RWPE1 (cell line): ENCODE measurements around the gene SHISA4.
A peak's percentile ranks its signal among the peaks of the same experiment; 100 is the strongest.
"Not testable (repeated sequence)": the region's sequence is repeated elsewhere in the genome, so short reads cannot be mapped to it uniquely, and the experiment has no call there.

ENCODE experiments used
- CTCF ChIA-PET: fragments of 350-600 bp; sonication (Branson Sonifier 250); formaldehyde crosslinking; extraction: SDS; loops from one replicate; lab custom pipeline; 2021; lab: Yijun Ruan, JAX
- POLR2A ChIA-PET: fragments of 400-600 bp; formaldehyde crosslinking; extraction: SDS; loops from one replicate; lab custom pipeline; 2020; ENCODE audit warnings: antibody characterized with exemption; ENCODE audit not compliant: low non-redundant PET; lab: Yijun Ruan, JAX
- DNase-seq: peaks from one replicate; pipeline ENCODE4 v3.0.0; 2012; ENCODE audit warnings: low spot score
- H3K27ac ChIP-seq: fragments of 450-650 bp; 2 replicates; pipeline ENCODE4 v1.5.1; 2017
- TF ChIP-seq, protein P1 (sequence below): fragments of 450-650 bp; conservative IDR thresholded peaks from 2 replicates; pipeline ENCODE4 v1.5.1; 2017; ENCODE audit warnings: low read depth, mild to moderate bottlenecking

The SHISA4 gene, protein sequence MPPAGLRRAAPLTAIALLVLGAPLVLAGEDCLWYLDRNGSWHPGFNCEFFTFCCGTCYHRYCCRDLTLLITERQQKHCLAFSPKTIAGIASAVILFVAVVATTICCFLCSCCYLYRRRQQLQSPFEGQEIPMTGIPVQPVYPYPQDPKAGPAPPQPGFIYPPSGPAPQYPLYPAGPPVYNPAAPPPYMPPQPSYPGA

DNA sequence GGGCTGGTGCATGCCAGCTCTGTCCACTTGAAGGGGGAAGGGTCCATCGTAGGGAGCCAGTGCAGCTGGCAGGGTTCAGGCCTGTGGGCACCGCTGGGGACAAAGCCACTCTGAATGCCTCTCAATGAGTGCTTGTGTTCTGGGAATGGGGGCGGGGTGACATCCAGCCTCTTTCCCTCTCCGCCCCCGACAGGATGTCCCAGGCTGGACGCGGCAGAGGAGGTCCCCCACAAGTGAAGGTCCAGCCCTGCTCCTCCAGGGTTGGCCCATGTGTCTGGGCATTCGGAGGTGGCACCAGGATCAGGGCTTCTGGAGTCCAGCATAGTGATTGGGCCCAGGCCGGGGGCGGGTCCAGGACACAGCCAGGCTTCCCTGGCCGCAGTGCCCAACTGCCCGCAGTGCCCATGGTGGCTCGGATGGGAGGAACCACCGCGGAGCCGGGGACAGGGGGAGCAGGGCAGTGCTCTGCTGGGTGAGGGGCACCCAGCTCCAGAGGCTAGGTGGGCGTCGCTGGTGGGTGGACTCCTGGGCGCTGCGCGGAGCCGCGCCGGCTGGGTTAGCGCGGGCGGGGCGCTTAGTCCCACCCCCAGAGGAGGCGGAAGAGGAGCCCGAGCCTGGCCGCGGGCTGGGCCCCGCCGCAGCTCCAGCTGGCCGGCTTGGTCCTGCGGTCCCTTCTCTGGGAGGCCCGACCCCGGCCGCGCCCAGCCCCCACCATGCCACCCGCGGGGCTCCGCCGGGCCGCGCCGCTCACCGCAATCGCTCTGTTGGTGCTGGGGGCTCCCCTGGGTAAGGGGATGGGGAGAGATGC, at the start of gene SHISA4:
Gene SHISA4 (plus strand): TSS at position 617 of the 808 bp plus-strand sequence. CDS start 97 bp downstream, at position 714.
- ChIA-PET CTCF (interaction anchor here (1.0 kb wide), 2 partner anchors 11 to 15 kb away, joined by 4 to 7 read pairs; no protein-coding TSS in a partner anchor), POLR2A (interaction anchor here (0.6 kb wide), 1 partner anchor 45 kb away, joined by 8 read pairs; no protein-coding TSS in a partner anchor)
- peak within 1 kb of the TSS; percentile 1; the same call in 1 of the 2 replicates for H3K27ac ChIP-seq
- DNase-seq: no peak
- TF ChIP-seq, protein P1, sequence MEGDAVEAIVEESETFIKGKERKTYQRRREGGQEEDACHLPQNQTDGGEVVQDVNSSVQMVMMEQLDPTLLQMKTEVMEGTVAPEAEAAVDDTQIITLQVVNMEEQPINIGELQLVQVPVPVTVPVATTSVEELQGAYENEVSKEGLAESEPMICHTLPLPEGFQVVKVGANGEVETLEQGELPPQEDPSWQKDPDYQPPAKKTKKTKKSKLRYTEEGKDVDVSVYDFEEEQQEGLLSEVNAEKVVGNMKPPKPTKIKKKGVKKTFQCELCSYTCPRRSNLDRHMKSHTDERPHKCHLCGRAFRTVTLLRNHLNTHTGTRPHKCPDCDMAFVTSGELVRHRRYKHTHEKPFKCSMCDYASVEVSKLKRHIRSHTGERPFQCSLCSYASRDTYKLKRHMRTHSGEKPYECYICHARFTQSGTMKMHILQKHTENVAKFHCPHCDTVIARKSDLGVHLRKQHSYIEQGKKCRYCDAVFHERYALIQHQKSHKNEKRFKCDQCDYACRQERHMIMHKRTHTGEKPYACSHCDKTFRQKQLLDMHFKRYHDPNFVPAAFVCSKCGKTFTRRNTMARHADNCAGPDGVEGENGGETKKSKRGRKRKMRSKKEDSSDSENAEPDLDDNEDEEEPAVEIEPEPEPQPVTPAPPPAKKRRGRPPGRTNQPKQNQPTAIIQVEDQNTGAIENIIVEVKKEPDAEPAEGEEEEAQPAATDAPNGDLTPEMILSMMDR: no peak

DNA sequence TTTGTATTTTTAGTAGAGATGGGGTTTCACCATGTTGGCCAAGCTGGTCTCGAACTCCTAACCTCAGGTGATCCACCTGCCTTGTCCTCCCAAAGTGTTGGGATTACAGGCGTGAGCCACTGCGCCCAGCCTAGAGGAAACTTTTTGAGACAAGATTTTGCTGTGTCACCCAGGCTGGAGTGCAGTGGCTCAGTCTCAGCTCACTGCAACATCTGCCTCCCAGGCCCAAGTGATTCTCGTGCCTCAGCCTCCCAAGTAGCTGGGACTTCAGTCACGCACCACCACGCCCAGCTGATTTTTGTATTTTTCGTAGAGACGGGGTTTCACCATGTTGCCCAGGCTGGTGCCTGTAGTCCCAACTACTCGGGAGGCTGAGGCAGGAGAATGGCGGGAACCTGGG, 49.6 kb upstream of the SHISA4 start:
- DNase-seq, H3K27ac ChIP-seq, POLR2A ChIA-PET: not testable (repeated sequence)
- CTCF ChIA-PET: interaction anchor here (0.6 to 0.9 kb wide), 2 partner anchors 20 to 57 kb away, joined by 3 read pairs; no protein-coding TSS in a partner anchor

DNA sequence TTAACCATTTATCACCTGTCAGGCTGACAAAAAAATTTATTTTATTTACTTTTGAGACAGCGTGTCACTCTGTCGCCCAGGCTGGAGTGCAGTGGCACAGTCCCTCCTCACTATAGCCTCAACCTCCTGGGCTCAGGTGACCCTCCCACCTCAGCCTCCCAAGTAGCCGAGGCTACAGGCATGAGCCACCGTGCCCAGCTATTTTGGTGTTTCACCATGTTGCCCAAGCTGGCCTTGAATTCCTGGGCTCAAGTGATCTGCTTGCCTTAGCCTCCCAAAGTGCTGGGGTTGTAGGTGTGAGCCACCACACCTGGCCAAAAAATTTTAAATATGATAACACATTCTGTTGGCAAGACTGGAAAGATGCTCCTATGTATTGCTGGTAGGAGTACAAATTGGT, 48.6 kb upstream of the SHISA4 start:
- no peak overlapping the region for H3K27ac ChIP-seq
- DNase-seq: no peak
- ChIA-PET CTCF (interaction anchor here (0.7 to 1.2 kb wide), 3 partner anchors 11 to 18 kb away, joined by 3 to 10 read pairs (median 3); partner anchors contain the start of gene IPO9), POLR2A (no interaction called here)
- TF ChIP-seq, protein P1: no peak

GRCh38 chr1:201840490-201840889, 48.2 kb upstream of the SHISA4 start:
- no peak overlapping the region for H3K27ac ChIP-seq
- ChIA-PET POLR2A (no interaction called here), CTCF (interaction anchor here (0.7 to 1.2 kb wide), 3 partner anchors 10 to 18 kb away, joined by 3 to 10 read pairs (median 3); partner anchors contain the start of gene IPO9)
- TF ChIP-seq, protein P1: no peak
- DNase-seq: no peak

- POLR2A ChIA-PET: no interaction called here
- H3K27ac ChIP-seq: no peak overlapping the region
- TF ChIP-seq, protein P1: no peak
- CTCF ChIA-PET: interaction anchor here (0.6 to 1.4 kb wide), 4 partner anchors 12 to 294 kb away, joined by 3 to 10 read pairs (median 4); partner anchors contain the start of gene IPO9
- DNase-seq: no peak
Observed at GRCh38 chr1:201841265-201841912, 47.3 kb upstream of the SHISA4 start.

GRCh38 chr1:201842472-201843027, 46.1 kb upstream of the SHISA4 start:
- no peak overlapping the region for H3K27ac ChIP-seq
- ChIA-PET CTCF (interaction anchor here (0.5 to 1.4 kb wide), 8 partner anchors 13 to 1248 kb away, joined by 3 to 5 read pairs (median 3); partner anchors contain the start of gene IPO9), POLR2A (no interaction called here)
- DNase-seq: no peak
- TF ChIP-seq, protein P1: no peak
